Calu3 (cell line): ENCODE data around the gene FANCD2. TPM values are rescaled to one million over a fixed set of nuclear protein-coding genes. Genes with fewer than 3 reads are reported as not detected.
A peak's percentile ranks its signal among the peaks of the same experiment; 100 is the strongest.

Experiments
- BruUV-seq: library from RNA; stranded (reverse); fragments of 400-500 nt; replicated peaks from 2 replicates; lab custom pipeline; 2021; lab: Mats Ljungman, UMichigan
- CTCF ChIA-PET: fragments of 300-600 bp; sonication (Branson Sonifier 250); formaldehyde crosslinking; loops from one replicate; lab custom pipeline; 2022; ENCODE audit warnings: antibody characterized with exemption; lab: Charles Lee
- DNase-seq: peaks from one replicate; pipeline ENCODE4 v3.0.0; 2022
- H3K27ac Mint-ChIP-seq: one replicate; pipeline ENCODE4 v1.8.0; 2022; ENCODE audit warnings: mixed read lengths; ENCODE audit not compliant: unreplicated experiment
- H3K27me3 Mint-ChIP-seq: one replicate; pipeline ENCODE4 v1.8.0; 2022; ENCODE audit warnings: mixed read lengths; ENCODE audit not compliant: unreplicated experiment
- H3K36me3 Mint-ChIP-seq: one replicate; pipeline ENCODE4 v1.8.0; 2022; ENCODE audit warnings: mild to moderate bottlenecking, moderate library complexity, mixed read lengths; ENCODE audit not compliant: insufficient read depth, unreplicated experiment
- H3K4me1 Mint-ChIP-seq: one replicate; pipeline ENCODE4 v1.8.0; 2022; ENCODE audit warnings: mild to moderate bottlenecking, low read depth, mixed read lengths; ENCODE audit not compliant: unreplicated experiment
- H3K4me3 Mint-ChIP-seq: one replicate; pipeline ENCODE4 v1.8.0; 2022; ENCODE audit warnings: mild to moderate bottlenecking, low read depth, moderate library complexity, mixed read lengths; ENCODE audit not compliant: unreplicated experiment
- H3K9me3 Mint-ChIP-seq: one replicate; pipeline ENCODE4 v1.8.0; 2022; ENCODE audit warnings: low read depth, mixed read lengths; ENCODE audit not compliant: unreplicated experiment
- intact Hi-C: fragments of 100-400 bp; cut with micrococcal nuclease; formaldehyde crosslinking; loops from one replicate; pipeline ENCODE4 v1.10.0; 2022; ENCODE audit not compliant: unreplicated experiment
- total RNA-seq: library from RNA; stranded (reverse); gene quantifications from 2 replicates; pipeline ENCODE4 v1.2.3, GENCODE V29; 2022
- TF ChIP-seq, protein P1 (sequence below): fragments of 200-600 bp; IDR thresholded peaks from one replicate; pipeline ENCODE4 v1.8.0; 2022; ENCODE audit warnings: antibody characterized with exemption; ENCODE audit not compliant: unreplicated experiment

Gene FANCD2
- total RNA-seq, 1 experiment from 2014 or later, result 40.3 TPM

DNA sequence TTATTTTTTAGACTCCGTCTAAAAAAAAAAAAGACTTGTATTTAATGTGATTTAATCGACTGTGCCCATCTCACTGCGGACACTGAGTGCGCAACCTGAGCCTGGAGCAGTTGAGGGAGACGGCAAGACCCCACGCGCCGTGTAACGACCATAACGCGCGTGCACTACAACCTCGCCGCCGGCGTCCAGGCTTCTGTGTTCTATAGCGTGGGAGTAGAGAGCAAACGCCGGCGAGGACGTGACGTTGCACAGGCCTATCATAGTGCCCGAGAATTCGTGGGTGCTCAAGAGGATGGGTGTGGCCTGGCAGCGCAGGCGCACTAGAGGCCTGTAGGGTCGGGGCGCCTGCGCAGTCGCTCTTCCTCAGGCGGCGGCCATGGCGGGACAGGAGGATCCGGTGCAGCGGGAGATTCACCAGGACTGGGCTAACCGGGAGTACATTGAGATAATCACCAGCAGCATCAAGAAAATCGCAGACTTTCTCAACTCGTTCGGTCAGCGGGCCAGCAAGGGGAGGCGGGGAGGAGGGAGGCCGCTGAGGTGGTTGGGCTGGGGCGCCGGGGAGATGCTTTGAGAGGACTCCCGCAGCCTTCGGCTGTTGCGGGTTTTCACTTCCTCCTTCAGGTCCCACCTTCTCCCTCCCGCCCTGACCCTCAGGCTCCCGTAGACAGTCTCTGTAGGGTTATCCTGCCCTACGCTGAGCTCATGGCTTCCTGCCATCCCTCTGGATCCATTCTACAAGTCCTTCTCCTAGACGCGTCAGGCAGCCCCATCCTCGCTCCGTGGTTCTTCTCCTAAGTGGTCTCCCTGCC lies 89.3 kb downstream of the FANCD2 start, which contains the start of gene BRK1:
BRK1 (plus strand) TSS at position 350 of the 812 bp plus-strand sequence; CDS start at position 377, 27 bp downstream.
- no TSS peak for BruUV-seq
- peaks cover 25% of the 10 kb centered on the region for H3K36me3 Mint-ChIP-seq
- H3K9me3 Mint-ChIP-seq, result no peaks in the 10 kb centered on the region
- no peaks in the 10 kb centered on the region for H3K4me1 Mint-ChIP-seq
- CTCF ChIA-PET, result no interaction called here
- TF ChIP-seq, protein P1, sequence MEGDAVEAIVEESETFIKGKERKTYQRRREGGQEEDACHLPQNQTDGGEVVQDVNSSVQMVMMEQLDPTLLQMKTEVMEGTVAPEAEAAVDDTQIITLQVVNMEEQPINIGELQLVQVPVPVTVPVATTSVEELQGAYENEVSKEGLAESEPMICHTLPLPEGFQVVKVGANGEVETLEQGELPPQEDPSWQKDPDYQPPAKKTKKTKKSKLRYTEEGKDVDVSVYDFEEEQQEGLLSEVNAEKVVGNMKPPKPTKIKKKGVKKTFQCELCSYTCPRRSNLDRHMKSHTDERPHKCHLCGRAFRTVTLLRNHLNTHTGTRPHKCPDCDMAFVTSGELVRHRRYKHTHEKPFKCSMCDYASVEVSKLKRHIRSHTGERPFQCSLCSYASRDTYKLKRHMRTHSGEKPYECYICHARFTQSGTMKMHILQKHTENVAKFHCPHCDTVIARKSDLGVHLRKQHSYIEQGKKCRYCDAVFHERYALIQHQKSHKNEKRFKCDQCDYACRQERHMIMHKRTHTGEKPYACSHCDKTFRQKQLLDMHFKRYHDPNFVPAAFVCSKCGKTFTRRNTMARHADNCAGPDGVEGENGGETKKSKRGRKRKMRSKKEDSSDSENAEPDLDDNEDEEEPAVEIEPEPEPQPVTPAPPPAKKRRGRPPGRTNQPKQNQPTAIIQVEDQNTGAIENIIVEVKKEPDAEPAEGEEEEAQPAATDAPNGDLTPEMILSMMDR, result no peak
- peak; percentile 87 for DNase-seq
- peak within 1 kb of the TSS; percentile 99 for H3K4me3 Mint-ChIP-seq
- intact Hi-C loops, result no loop called here
- H3K27me3 Mint-ChIP-seq, result no peaks in the 10 kb centered on the region
- H3K27ac Mint-ChIP-seq, result peak within 1 kb of the TSS; percentile 95

DNA sequence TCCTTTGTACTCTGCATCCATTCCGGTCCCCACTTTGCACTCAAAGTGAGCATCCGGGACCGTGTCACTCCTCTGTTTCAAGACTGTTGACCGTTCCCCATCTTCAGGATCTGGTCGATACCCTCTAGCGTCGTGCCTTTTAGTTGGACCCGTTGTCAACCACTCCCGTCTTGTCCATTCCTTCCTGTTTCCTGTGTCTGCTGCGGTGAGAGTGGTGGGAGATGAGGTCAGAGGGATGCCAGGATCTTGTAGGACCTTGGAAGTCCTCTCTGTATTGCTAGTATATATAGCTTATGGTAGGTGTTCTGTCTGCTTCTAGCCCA lies 89.9 kb downstream of the FANCD2 start:
- H3K27me3 Mint-ChIP-seq, result no peaks in the 10 kb centered on the region
- H3K27ac Mint-ChIP-seq, result peak overlapping the region; percentile 95
- TF ChIP-seq, protein P1, result no peak
- CTCF ChIA-PET, result no interaction called here
- peak overlapping the region; percentile 99 for H3K4me3 Mint-ChIP-seq
- H3K36me3 Mint-ChIP-seq, result peaks cover 30% of the 10 kb centered on the region
- DNase-seq, result peak; percentile 6
- no peaks in the 10 kb centered on the region for H3K4me1 Mint-ChIP-seq
- BruUV-seq, result no TSS peak
- H3K9me3 Mint-ChIP-seq, result no peaks in the 10 kb centered on the region
- intact Hi-C loops, result no loop called here

DNA sequence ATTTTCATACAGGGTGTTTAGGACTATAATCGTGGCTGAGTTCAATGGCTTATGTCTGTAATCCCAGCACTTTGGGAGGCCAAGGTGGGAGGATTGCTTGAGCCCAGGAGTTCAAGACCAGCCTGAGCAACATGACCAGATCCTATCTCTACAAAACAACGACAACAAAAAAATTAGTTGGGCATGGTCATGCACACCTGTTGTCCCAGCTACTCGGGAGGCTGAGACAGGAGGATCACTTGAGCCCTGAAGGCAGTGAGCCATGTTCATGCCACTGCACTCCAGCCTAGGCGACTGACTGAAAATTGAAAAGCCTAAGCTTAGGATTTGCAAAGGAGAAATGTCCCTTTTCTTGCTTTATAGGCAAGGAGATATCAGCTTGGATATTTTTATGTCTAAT lies 90.7 kb downstream of the FANCD2 start:
- no peak overlapping the region for H3K27ac Mint-ChIP-seq
- no TSS peak for BruUV-seq
- H3K36me3 Mint-ChIP-seq, result peaks cover 31% of the 10 kb centered on the region
- H3K4me3 Mint-ChIP-seq, result peak overlapping the region; percentile 99
- H3K27me3 Mint-ChIP-seq, result no peaks in the 10 kb centered on the region
- CTCF ChIA-PET, result no interaction called here
- intact Hi-C loops, result no loop called here
- DNase-seq, result no peak
- TF ChIP-seq, protein P1, result no peak
- H3K9me3 Mint-ChIP-seq, result no peaks in the 10 kb centered on the region
- no peaks in the 10 kb centered on the region for H3K4me1 Mint-ChIP-seq

DNA sequence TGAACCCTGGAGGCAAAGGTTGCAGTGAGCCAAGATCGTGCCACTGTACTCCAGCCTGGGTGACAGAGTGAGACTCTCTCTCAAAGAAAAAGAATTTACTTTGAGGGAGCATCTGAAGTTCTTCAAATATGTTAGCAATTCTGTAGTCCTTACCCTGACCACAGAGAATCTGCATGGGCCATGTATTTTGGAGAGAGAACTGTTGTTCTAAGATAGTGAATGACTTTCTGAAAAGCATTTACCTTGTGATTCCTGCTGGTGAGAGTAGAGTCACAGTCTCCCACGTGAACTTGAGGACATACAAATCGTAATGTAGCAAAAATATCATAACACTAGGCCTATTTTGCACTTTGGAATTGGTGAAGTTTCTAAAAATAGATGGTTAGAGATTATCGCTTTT lies 93.1 kb downstream of the FANCD2 start:
- no peak overlapping the region for H3K27ac Mint-ChIP-seq
- intact Hi-C loops, result no loop called here
- H3K36me3 Mint-ChIP-seq, result peaks cover 44% of the 10 kb centered on the region
- CTCF ChIA-PET, result interaction anchor here (0.7 kb wide), 2 partner anchors 234 to 235 kb away, joined by 4 to 5 read pairs; no protein-coding TSS in a partner anchor
- BruUV-seq, result no TSS peak
- H3K9me3 Mint-ChIP-seq, result peaks cover 2% of the 10 kb centered on the region
- no peaks in the 10 kb centered on the region for H3K27me3 Mint-ChIP-seq
- H3K4me3 Mint-ChIP-seq, result no peak overlapping the region
- no peak for DNase-seq
- TF ChIP-seq, protein P1, result no peak
- H3K4me1 Mint-ChIP-seq, result no peaks in the 10 kb centered on the region
